ENCODE data around the gene EPHB1.

- TF ChIP-seq GATA2 (IDR thresholded peaks at IDR 0.05; ENCODE audit: low read depth, low read length) = no peak
- no peak for TF ChIP-seq GATA3 (IDR thresholded peaks at IDR 0.05; ENCODE audit: low read depth, low read length)
Observed at GRCh38 chr3:134956844-134957243, 161.8 kb downstream of the EPHB1 start.

Measured in SH-SY5Y (cell line).